HG03097 (cell line): ENCODE measurements around the gene RAD9B.

ENCODE experiments used
- ATAC-seq: cut with Tn5 transposase; IDR thresholded peaks from one replicate; pipeline ENCODE4 v1.9.1; 2021; ENCODE audit not compliant: unreplicated experiment, low FRiP score

RAD9B gene

GRCh38 chr12:110550981-110551380, 48.9 kb downstream of the RAD9B start:
- no peak for ATAC-seq
